Stimulated activated naive CD8-positive, alpha-beta T cell treated with anti-CD3 and anti-CD28 coated beads, Interleukin-15, Interleukin-2, amounts not matched to agents 100 ng/mL and 50 ng/mL, for 24 hours (primary cell): Measurements from ENCODE around the gene STK35.

ENCODE experiments used
- H3K27ac Mint-ChIP-seq: one replicate; pipeline ENCODE4 v1.8.0; 2021; ENCODE audit warnings: mild to moderate bottlenecking, mixed read lengths
- H3K27me3 Mint-ChIP-seq: one replicate; pipeline ENCODE4 v1.8.0; 2021; ENCODE audit warnings: mixed read lengths
- H3K36me3 Mint-ChIP-seq: one replicate; pipeline ENCODE4 v1.8.0; 2021; ENCODE audit warnings: low read depth, mixed read lengths
- H3K4me1 Mint-ChIP-seq: one replicate; pipeline ENCODE4 v1.8.0; 2021; ENCODE audit warnings: low read depth, mixed read lengths
- H3K4me3 Mint-ChIP-seq: one replicate; pipeline ENCODE4 v1.8.0; 2021; ENCODE audit warnings: mild to moderate bottlenecking, mixed read lengths
- H3K9me3 Mint-ChIP-seq: one replicate; pipeline ENCODE4 v1.8.0; 2021; ENCODE audit warnings: mixed read lengths

Gene STK35

DNA sequence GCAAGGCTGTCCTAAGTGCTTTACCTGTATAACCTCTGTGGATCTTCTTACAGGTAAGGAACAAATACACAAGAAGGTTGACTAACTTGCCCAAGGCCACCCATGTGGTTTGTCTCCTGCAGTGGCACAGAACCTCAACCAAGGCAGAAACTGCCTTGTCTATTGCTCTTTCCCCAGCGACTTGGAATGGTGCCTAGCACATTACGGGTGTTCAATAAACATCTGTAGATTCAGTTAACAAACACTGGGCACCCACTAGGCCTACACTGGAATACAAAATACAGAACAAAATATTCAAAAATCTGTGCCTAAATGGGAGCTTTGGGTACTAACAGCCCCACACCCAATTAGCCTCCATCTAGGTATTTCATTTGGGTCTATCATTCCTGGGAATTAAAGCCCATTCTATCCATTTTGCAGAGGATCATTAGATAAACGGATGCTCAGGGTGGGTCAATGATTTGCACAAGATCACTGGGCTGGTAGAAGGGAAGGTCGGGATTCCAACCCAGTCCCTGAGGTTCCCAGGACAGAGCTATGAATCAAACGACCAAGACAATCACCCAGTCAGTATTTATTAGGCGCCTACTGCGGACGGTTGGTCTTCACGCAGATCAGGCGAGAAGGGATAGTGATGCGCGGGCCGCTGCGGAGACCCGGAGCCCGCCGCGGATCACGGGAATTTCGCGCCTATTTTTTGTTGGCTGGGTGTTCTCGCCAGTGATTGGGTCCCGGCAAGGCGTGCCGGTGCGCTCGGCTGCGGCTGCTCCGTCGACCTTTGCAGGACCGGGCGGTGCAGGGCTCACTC is at the start of gene STK35:
STK35 (plus strand) TSS at position 771 of the 808 bp plus-strand sequence. CDS start 55 bp downstream, outside the sequence.
- no peaks in the 10 kb centered on the region for H3K27me3 Mint-ChIP-seq
- peak within 1 kb of the TSS; percentile 90 for H3K4me3 Mint-ChIP-seq
- H3K27ac Mint-ChIP-seq = peak within 1 kb of the TSS; percentile 99
- H3K9me3 Mint-ChIP-seq = no peaks in the 10 kb centered on the region
- H3K36me3 Mint-ChIP-seq = peaks cover 24% of the 10 kb centered on the region
- H3K4me1 Mint-ChIP-seq = peaks cover 41% of the 10 kb centered on the region

DNA sequence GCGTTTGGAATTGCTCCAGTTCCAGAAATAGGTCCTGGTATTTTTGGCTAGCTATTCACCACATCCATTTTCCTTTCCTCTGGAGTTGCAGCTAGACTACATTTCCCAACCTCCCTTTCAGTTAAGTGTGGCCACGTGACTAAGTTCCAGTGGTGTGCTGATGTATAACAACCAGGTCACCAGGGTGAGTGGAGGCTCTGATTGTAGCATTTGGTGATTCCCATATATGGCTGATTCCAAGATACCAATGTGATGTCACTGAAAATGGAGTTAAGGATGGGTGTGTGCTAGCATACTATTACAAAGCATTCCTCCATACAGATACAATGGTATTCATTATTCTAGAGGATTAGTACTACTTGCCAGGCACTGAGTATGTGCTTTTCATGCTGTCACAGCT is 49.7 kb upstream of the STK35 start:
- no peaks in the 10 kb centered on the region for H3K9me3 Mint-ChIP-seq
- H3K27ac Mint-ChIP-seq = no peak overlapping the region
- H3K36me3 Mint-ChIP-seq = no peaks in the 10 kb centered on the region
- H3K27me3 Mint-ChIP-seq = peaks cover 54% of the 10 kb centered on the region
- H3K4me3 Mint-ChIP-seq = no peak overlapping the region
- H3K4me1 Mint-ChIP-seq = no peaks in the 10 kb centered on the region

DNA sequence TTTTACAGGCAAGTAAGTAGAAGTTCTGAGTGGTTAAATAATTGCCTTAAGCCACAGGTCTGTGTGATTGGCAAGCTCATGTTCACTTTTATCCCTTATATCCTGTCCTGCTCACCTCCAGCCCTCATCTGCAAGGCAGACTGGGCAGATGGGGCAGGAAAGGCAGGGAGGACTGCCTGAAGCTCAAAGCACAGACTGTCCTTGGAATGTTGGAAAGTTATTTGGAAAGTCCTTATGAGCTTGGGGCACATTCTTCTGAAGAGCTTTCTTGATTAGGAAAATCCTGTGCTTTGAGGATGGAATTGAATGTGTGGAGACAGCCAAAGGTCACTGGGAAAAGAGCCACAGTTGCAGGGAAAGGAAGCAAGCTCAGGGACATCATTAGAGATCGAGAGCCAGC is 48.9 kb upstream of the STK35 start:
- no peak overlapping the region for H3K4me3 Mint-ChIP-seq
- H3K27me3 Mint-ChIP-seq = peaks cover 61% of the 10 kb centered on the region
- no peak overlapping the region for H3K27ac Mint-ChIP-seq
- peaks cover 4% of the 10 kb centered on the region for H3K9me3 Mint-ChIP-seq
- H3K4me1 Mint-ChIP-seq = no peaks in the 10 kb centered on the region
- no peaks in the 10 kb centered on the region for H3K36me3 Mint-ChIP-seq

DNA sequence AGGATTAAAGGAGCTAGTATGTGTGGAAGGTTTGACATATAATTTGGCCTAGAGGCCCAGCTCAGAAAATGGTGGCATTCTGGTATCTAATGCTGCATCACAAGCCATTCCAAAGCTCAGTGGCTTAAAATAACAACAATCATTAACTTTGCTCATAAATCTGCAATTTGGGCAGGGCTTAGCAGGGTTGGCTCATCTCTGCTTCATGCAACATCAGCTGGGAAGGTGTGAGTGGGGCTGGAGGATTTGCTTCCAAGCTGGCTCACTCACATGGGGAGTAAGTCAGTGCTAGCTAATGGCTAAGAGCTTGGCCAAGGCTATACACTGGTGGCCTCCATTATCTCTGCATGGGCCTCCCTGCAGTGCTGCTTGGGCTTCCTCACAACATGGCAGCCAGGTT is 48.0 kb upstream of the STK35 start:
- Mint-ChIP-seq H3K36me3 (no peaks in the 10 kb centered on the region), H3K27ac (no peak overlapping the region), H3K4me3 (no peak overlapping the region), H3K27me3 (peaks cover 68% of the 10 kb centered on the region), H3K9me3 (peaks cover 11% of the 10 kb centered on the region), H3K4me1 (no peaks in the 10 kb centered on the region)

DNA sequence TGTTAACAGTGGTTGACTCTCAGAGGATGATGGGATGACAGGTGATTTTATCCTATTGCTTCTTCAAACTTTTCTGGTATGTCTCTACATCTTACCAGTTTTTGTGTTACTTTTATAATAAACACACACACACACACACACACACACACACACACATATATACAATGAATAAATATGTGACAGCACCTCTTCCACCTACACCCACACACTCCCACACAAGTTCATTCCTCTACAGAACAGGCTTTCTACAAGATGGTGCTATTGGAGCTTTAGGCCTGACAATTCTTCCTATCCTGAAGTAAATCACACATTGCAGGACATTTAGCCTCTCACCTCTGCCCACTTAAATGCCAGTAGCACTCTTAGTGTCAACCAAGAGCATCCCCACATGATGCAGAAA is 46.7 kb upstream of the STK35 start:
- H3K4me3 Mint-ChIP-seq = no peak overlapping the region
- H3K4me1 Mint-ChIP-seq = no peaks in the 10 kb centered on the region
- peaks cover 59% of the 10 kb centered on the region for H3K27me3 Mint-ChIP-seq
- peaks cover 12% of the 10 kb centered on the region for H3K9me3 Mint-ChIP-seq
- H3K36me3 Mint-ChIP-seq = no peaks in the 10 kb centered on the region
- no peak overlapping the region for H3K27ac Mint-ChIP-seq

DNA sequence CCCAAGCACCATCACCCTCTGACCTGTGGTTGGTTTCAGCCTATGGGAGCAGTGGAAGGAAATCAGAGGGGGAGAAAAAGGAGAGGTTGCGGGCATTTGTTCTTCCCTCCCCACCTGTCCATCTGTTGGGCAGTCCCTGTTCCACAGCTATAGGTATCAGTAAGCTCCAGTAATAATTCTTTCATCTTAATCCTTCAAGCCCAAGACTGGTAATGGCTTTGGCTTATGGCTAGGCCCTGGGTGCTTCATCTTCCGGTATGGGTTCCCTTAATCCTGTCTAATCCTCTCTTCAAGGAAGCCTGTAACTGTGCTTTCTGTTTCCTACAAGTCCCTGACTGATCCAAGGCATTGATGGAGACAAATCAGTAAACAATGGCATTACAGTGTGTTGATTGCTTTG is 42.2 kb upstream of the STK35 start:
- Mint-ChIP-seq H3K4me1 (no peaks in the 10 kb centered on the region), H3K4me3 (no peak overlapping the region), H3K27me3 (peaks cover 47% of the 10 kb centered on the region), H3K36me3 (no peaks in the 10 kb centered on the region), H3K9me3 (peaks cover 12% of the 10 kb centered on the region), H3K27ac (no peak overlapping the region)

DNA sequence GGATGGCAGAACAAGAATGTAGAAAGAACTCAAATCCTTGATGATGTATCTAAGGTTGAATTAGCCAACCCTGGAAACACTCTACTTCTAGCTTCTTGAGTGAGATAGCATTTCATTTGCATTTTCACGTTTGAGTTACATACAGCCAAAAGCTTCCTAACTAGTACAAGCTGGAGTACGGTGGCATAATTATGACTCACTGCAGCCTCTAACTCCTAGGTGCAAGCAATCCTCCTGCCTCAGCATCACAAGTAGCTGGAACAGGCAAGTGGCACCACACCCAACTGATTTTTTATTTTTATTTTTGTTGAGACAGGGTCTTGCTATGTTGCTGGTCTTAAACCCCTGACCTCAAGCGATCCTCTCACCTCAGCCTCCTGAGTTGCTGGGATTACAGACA is 36.5 kb upstream of the STK35 start:
- H3K9me3 Mint-ChIP-seq = no peaks in the 10 kb centered on the region
- no peaks in the 10 kb centered on the region for H3K36me3 Mint-ChIP-seq
- no peak overlapping the region for H3K4me3 Mint-ChIP-seq
- H3K4me1 Mint-ChIP-seq = no peaks in the 10 kb centered on the region
- peaks cover 38% of the 10 kb centered on the region for H3K27me3 Mint-ChIP-seq
- H3K27ac Mint-ChIP-seq = no peak overlapping the region

DNA sequence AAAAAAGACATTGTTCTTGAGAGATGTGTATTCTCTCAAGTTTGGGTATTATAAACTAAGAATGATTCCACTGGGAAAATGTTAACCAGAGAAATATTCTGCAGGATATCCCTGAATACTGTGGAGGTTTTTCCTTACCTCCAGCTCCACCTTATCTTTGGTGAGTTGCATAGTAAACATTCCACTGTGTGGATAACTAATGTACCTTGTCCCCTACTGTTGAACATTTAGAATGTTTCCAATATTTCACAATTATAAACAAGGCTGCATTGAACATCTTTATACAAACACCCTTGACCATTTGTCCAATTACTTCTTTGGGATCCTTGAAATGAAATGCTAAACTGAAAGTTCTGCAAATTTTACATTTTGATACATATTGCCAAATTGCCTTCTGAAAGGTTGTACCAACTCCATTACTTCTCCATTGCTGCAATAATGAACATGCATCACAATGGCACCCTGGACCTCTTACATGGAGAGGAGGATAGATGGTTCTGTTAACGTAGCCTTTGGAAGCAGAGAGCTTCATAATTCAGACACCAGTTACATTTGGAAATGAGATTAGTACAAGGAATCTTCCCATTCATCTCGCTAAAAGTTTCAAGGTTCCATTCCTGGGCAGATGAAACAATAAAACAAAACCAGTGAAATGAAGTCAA is 35.0 kb upstream of the STK35 start:
- Mint-ChIP-seq H3K27me3 (peaks cover 40% of the 10 kb centered on the region), H3K36me3 (no peaks in the 10 kb centered on the region), H3K4me3 (no peak overlapping the region), H3K27ac (no peak overlapping the region), H3K9me3 (no peaks in the 10 kb centered on the region), H3K4me1 (no peaks in the 10 kb centered on the region)

DNA sequence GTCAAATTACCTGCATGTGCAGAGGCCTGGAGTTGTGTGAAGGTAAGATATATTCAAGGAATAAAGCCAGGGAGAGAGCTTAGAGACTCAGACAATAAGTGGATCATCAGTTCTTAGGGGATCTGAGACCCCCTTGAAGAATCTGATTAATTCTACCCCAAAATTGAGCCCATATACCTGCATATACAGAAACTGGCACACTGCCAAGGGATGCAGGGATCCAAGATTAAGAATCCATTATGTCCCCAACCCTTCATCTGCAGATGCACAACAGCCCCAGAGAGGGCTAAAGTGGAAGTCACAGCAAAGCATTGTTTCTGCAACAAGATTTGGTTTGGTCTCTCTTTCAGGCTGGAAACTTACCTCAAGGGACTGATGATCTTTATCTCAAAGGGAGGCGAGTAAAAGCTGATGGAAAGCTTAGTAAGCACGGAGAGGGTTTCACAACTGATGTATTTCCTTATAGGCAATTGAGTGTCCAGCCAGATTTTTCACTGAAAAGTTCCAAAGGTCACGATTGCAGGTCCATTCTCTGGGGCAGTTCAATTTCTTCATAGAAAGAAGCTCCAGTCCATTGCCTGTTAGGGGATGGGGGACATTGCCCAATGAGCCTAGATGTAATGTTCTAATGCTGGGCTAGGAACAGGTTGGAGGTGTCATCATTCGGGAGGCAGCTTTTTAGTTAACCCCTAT is 20.9 kb upstream of the STK35 start:
- Mint-ChIP-seq H3K27me3 (peaks cover 39% of the 10 kb centered on the region), H3K9me3 (no peaks in the 10 kb centered on the region), H3K4me1 (no peaks in the 10 kb centered on the region), H3K36me3 (no peaks in the 10 kb centered on the region), H3K27ac (no peak overlapping the region), H3K4me3 (no peak overlapping the region)

DNA sequence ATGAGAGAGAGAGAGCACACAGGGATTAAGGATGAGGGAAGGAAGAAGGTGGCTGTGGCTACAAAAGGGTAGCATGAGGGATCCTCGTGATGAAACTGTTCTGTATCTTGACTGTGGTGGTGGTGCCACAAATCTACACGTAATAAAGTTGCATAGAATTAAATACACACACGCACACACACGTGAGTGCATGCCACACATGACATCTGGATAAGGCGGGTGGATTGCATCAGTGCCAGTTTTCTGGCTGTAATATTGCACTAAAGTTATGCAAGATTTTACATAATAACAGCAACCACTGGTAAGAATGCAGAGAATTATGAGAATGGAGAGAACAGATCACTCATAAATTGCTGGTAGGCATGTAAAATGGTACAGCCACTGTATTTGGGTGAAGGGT is 16.9 kb upstream of the STK35 start:
- H3K4me1 Mint-ChIP-seq = no peaks in the 10 kb centered on the region
- H3K36me3 Mint-ChIP-seq = no peaks in the 10 kb centered on the region
- peak overlapping the region; percentile 31 for H3K27ac Mint-ChIP-seq
- H3K4me3 Mint-ChIP-seq = no peak overlapping the region
- H3K27me3 Mint-ChIP-seq = peaks cover 54% of the 10 kb centered on the region
- H3K9me3 Mint-ChIP-seq = no peaks in the 10 kb centered on the region

DNA sequence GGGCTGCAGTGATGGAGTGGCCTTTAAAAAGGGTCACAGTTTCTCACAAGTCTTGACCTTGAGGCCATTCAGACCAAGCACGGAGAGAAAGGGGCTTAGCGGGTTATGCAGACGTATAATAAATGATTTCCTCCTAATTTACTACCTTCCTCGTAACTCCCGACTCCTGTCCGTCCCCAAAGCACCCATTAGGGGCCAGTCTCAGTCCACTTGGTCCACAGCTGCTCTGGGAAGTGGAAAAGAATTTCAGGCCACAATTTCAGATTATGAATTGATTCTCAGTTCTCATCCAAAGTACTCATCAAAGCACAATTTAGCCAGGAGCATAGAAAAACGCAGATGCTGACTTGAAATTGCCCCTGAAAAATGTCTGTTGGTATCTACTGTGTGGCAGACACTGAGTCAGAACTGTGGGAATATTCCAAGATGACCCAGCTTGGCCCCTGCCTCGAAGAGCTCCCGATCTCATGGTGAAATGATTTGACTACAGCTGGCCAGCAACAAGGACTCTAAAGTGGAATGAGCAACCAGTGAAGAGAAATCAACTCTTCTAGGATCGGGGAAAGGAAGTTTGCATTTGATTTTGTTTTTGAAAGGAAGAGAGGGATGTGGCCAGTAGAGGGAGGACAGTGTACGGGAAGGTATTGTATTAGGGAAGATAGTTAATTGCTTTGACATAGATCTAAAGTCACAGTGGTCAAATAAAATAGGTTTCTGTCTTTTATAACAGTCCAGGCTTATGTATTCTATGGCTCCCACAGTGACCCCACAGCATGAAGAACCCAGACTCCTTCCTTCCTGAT is 15.2 kb upstream of the STK35 start:
- H3K27ac Mint-ChIP-seq = no peak overlapping the region
- H3K9me3 Mint-ChIP-seq = no peaks in the 10 kb centered on the region
- H3K4me3 Mint-ChIP-seq = no peak overlapping the region
- no peaks in the 10 kb centered on the region for H3K36me3 Mint-ChIP-seq
- no peaks in the 10 kb centered on the region for H3K4me1 Mint-ChIP-seq
- peaks cover 55% of the 10 kb centered on the region for H3K27me3 Mint-ChIP-seq

DNA sequence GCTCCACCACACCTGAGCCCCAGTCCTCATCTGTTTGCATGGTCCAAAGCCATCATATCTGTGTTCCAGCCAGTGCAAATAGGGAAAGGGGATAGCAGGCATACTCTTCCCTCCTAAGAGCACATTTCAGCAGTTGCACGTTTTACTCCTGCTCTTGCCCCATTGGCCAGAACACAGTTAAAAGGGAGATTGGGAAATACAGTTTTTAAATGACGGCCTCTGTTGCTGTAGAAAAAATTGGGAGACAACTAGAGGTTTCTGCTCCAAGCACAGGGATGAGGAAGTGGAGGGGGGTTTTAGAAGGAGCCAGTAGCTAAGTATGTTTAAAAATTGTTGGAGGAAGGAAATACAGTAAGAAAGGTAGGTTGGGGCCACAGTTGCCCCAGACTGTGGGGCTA is 14.6 kb upstream of the STK35 start:
- Mint-ChIP-seq H3K9me3 (no peaks in the 10 kb centered on the region), H3K4me1 (no peaks in the 10 kb centered on the region), H3K36me3 (no peaks in the 10 kb centered on the region), H3K27ac (no peak overlapping the region), H3K4me3 (no peak overlapping the region), H3K27me3 (peaks cover 57% of the 10 kb centered on the region)

DNA sequence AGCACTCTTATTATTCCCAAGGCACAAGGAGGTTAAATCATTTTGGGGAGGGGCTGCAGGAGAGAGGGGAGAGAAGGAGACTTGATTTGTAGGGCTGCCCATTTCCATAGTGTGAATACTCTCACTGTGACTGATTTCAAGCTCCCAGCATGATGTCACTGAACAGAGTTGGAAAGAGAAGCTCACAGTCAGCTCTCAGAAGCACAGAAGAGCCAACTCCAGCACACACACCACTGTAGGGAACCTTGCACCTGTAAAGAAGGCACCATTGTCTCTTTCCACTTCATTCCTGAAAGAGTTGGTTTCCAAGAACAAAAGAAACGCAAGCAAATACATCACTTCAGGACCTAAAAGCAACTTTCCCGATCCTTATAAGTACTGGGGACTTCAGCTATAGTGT is 12.7 kb upstream of the STK35 start:
- Mint-ChIP-seq H3K9me3 (no peaks in the 10 kb centered on the region), H3K27me3 (peaks cover 65% of the 10 kb centered on the region), H3K36me3 (no peaks in the 10 kb centered on the region), H3K27ac (no peak overlapping the region), H3K4me1 (no peaks in the 10 kb centered on the region), H3K4me3 (no peak overlapping the region)

DNA sequence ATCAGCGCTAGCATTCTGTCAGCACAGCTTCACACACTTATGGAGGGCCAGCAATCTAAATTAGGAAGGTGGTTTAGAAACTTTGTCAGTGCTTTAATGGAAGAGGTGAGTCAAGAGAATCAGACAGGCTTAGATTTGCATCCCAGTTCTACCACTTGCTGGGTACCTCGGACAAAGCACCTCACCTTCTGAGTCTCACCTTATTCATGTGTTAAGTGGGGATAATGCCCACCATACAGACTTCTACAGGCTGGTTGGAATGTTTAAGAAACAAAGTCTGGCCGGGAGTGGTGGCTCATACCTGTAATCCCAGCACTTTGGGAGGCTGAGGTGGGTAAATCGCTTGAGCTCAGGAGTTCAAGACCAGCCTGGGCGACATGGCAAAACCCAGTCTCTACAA is 12.2 kb upstream of the STK35 start:
- H3K4me1 Mint-ChIP-seq = no peaks in the 10 kb centered on the region

More for the DNA sequence above, 12.2 kb upstream of the STK35 start:
- no peaks in the 10 kb centered on the region for H3K36me3 Mint-ChIP-seq
- no peak overlapping the region for H3K4me3 Mint-ChIP-seq
- no peak overlapping the region for H3K27ac Mint-ChIP-seq
- H3K9me3 Mint-ChIP-seq = no peaks in the 10 kb centered on the region
- H3K27me3 Mint-ChIP-seq = peaks cover 63% of the 10 kb centered on the region
